ENCODE data around the gene POLR3A. TPM values are rescaled to one million over a fixed set of nuclear protein-coding genes. Genes with fewer than 3 reads are reported as not detected.

POLR3A gene
- total and polyA plus RNA-seq, 2 of the 13 experiments (the other 11 are each of a cell fraction or from before 2014, with no cell fraction given): 13.6 to 19.2 TPM

- ChIA-PET POLR2A (no interaction called here), CTCF (ENCODE audit: low intra/inter-chr PET ratio, low total read pairs) (no interaction called here)
- TF ChIP-seq ATF4 (CRISPR knock-in tag; IDR thresholded peaks at IDR 0.05): 0 out of 4 replicates have a peak, but pooled peaks of 1 of the 2 experiments have one; percentile 32
- no peak for TF ChIP-seq CHD2 (IDR thresholded peaks at IDR 0.05; ENCODE audit: low read depth, low read length)
- Histone ChIP-seq H3K9ac (ENCODE audit: insufficient read depth, low read depth, low read length) (no peak overlapping the region), H2AFZ (ENCODE audit: low read length) (no peak overlapping the region), H3K4me2 (ENCODE audit: low read depth, low read length) (no peak overlapping the region), H3K4me3 (replicated peaks in 1 of 3; ENCODE audit: insufficient read depth in 1 of 3, low read depth in 2 of 3, low read length in 3 of 3) (no peak overlapping the region), H3K79me2 (ENCODE audit: insufficient read depth, low read length) (no peaks in the 10 kb centered on the region), H3K9me3 (ENCODE audit: low read length) (peaks cover 7% of the 10 kb centered on the region; the same call in 1 of the 2 replicates), H3K4me1 (ENCODE audit: insufficient read depth, low read length) (peaks cover 38% of the 10 kb centered on the region), H4K20me1 (ENCODE audit: insufficient read depth, low read length) (no peaks in the 10 kb centered on the region), H3K27ac (ENCODE audit: extremely low read length, insufficient read depth, low read length) (no peak overlapping the region), H3K27me3 (ENCODE audit: control insufficient read depth in 1 of 2, insufficient read depth in 2 of 2, low read length in 2 of 2) (no peaks in the 10 kb centered on the region), H3K36me3 (replicated peaks in 1 of 2; ENCODE audit: control insufficient read depth in 1 of 2, insufficient read depth in 2 of 2, low read length in 2 of 2) (no peaks in the 10 kb centered on the region)
- no peak for ATAC-seq
- BruUV-seq (replicated peaks): no TSS peak
- DNase-seq (ENCODE audit: low spot score): no peak
- in situ Hi-C loops (cut with HindIII; ENCODE audit: extremely low pct_ligation_motif_present, low pct_unique_long_range_greater_than_20kb): no loop called here
- intact Hi-C loops (cut with micrococcal nuclease; ENCODE audit: unreplicated experiment): no loop called here
- WGBS (ENCODE audit: low lambda C conversion rate): 49% methylated on average over 5 of the region's 5 CpGs
- no peak for FAIRE-seq
Observed at GRCh38 chr10:77965294-77965693, 64.0 kb downstream of the POLR3A start.

GRCh38 chr10:77964811-77965210 lies 64.5 kb downstream of the POLR3A start:
- H2AFZ ChIP-seq (ENCODE audit: low read length): no peak overlapping the region
- TF ChIP-seq ZNF850 (CRISPR knock-in tag; conservative IDR thresholded peaks at IDR 0.05): no peak
- TF ChIP-seq KDM2A (CRISPR knock-in tag; IDR thresholded peaks at IDR 0.05; ENCODE audit: borderline replicate concordance, low read depth): no peak
- no peak for TF ChIP-seq TEAD2 (CRISPR knock-in tag; IDR thresholded peaks at IDR 0.05)
- no peak for TF ChIP-seq RAD51 (IDR thresholded peaks at IDR 0.05; ENCODE audit: borderline replicate concordance)
- TF ChIP-seq ZNF543 (CRISPR knock-in tag; IDR thresholded peaks at IDR 0.05): no peak
- no peak for TF ChIP-seq DNMT1 (CRISPR knock-in tag; IDR thresholded peaks at IDR 0.05)
- TF ChIP-seq BCL6 (CRISPR knock-in tag; IDR thresholded peaks at IDR 0.05): no peak
- TF ChIP-seq POLR2G (IDR thresholded peaks at IDR 0.05; ENCODE audit: low read depth, low read length): no peak
- no peak for TF ChIP-seq SIN3B (IDR thresholded peaks at IDR 0.05; ENCODE audit: low read length)
- TF ChIP-seq ZNF17 (CRISPR knock-in tag; IDR thresholded peaks at IDR 0.05): no peak
- no peak for TF ChIP-seq GABPA (IDR thresholded peaks at IDR 0.05; ENCODE audit: low read depth, low read length)
- TF ChIP-seq GABPA (CRISPR knock-in tag; IDR thresholded peaks at IDR 0.05; ENCODE audit: low read depth): no peak
- TF ChIP-seq FOXK1 (CRISPR knock-in tag; IDR thresholded peaks at IDR 0.05; ENCODE audit: borderline replicate concordance, low read depth): no peak
- no peak for TF ChIP-seq ZNF770 (CRISPR knock-in tag; IDR thresholded peaks at IDR 0.05)
- no peak for TF ChIP-seq MXD1 (CRISPR knock-in tag; IDR thresholded peaks at IDR 0.05)
- TF ChIP-seq FOXP1 (IDR thresholded peaks at IDR 0.05): no peak
- no peak for TF ChIP-seq FOXP1 (CRISPR knock-in tag; IDR thresholded peaks at IDR 0.05)

More at GRCh38 chr10:77964811-77965210, 64.5 kb downstream of the POLR3A start:
- Histone ChIP-seq H3K9ac (ENCODE audit: insufficient read depth, low read depth, low read length) (no peak overlapping the region), H3K27me3 (ENCODE audit: control insufficient read depth in 1 of 2, insufficient read depth in 2 of 2, low read length in 2 of 2) (no peaks in the 10 kb centered on the region), H4K20me1 (ENCODE audit: insufficient read depth, low read length) (no peaks in the 10 kb centered on the region), H3K4me3 (replicated peaks in 1 of 3; ENCODE audit: insufficient read depth in 1 of 3, low read depth in 2 of 3, low read length in 3 of 3) (no peak overlapping the region), H3K9me3 (ENCODE audit: low read length) (peaks cover 7% of the 10 kb centered on the region; the same call in 1 of the 2 replicates), H3K36me3 (replicated peaks in 1 of 2; ENCODE audit: control insufficient read depth in 1 of 2, insufficient read depth in 2 of 2, low read length in 2 of 2) (no peaks in the 10 kb centered on the region), H3K4me2 (ENCODE audit: low read depth, low read length) (no peak overlapping the region), H3K79me2 (ENCODE audit: insufficient read depth, low read length) (no peaks in the 10 kb centered on the region), H3K27ac (ENCODE audit: extremely low read length, insufficient read depth, low read length) (no peak overlapping the region), H3K4me1 (ENCODE audit: insufficient read depth, low read length) (peaks cover 34% of the 10 kb centered on the region)
- ATAC-seq (no peak), FAIRE-seq (no peak), DNase-seq (ENCODE audit: low spot score) (no peak)
- POLR2A ChIA-PET: no interaction called here
- BruUV-seq (replicated peaks): no TSS peak
- intact Hi-C loops (cut with micrococcal nuclease; ENCODE audit: unreplicated experiment): no loop called here
- 59% methylated on average over 1 of the region's 1 CpG for WGBS (ENCODE audit: low lambda C conversion rate)
- CTCF ChIA-PET (ENCODE audit: low intra/inter-chr PET ratio, low total read pairs): no interaction called here
- in situ Hi-C loops (cut with HindIII; ENCODE audit: extremely low pct_ligation_motif_present, low pct_unique_long_range_greater_than_20kb): no loop called here
